Measurements from ENCODE around the gene SEPTIN2. TPM values are rescaled to one million over a fixed set of nuclear protein-coding genes. Genes with fewer than 3 reads are reported as not detected.
A peak's percentile ranks its signal among the peaks of the same experiment; 100 is the strongest.
"Not testable (repeated sequence)": the region's sequence is repeated elsewhere in the genome, so short reads cannot be mapped to it uniquely, and the experiment has no call there.

SEPTIN2 gene
- total and polyA plus RNA-seq, 5 donors from 2014 or later, result 131 to 191 (median 160) TPM

DNA sequence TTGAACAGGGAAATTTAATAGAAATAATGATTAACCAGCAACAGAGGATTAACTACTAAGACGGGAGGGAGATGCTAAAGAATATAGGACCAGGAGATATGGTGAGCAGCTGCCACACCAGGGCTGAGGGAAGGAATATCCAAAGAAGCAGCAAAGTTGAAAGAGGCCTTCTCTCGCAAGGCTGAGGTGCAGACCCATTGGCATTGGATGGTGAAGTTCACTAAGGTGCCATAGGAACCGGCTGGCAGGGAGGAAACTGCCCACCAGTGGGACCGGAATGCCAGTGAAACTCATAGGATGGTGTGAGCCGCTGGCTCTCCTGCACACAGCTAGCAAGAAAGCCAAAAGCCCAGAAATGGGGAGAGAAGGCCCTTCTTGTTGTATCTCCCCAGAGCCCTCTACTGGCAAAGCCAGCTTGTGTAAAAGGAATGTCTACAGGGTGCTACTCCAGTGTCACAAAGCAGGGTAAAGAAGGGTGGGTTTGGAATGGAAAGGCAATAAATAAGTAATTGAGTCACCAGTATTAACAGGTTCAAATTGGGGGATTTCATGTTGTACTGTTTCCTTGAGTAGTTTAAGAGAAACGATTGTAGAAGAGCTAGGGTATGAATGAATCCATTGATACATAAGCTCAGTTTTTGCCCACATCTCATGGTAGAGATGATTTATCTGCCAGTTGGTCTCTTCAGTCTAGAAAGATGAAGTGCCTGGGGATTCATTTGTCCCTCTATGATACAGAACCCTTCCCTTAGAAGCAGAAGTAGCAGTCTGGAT lies 76.4 kb downstream of the SEPTIN2 start:
- ATAC-seq (ENCODE audit: low read depth in 2 of 2), result no peak

DNA sequence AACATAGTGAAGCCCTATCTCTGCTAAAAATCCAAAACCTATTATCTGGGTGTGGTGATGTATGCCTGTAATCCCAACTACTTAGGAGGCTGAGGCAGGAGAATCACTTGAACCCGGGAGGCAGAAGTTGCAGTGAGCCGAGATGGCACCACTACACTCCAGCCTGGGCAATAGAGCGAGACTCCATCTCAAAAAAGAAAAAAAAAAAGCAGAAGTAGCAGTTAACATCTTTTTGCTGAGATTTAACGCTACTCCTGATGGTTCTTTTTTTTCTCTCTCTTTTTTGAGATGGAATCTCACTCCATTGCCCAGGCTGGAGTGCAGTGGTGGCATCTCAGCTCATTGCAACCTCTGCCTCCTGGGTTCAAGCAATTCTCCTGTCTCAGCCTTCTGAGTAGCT lies 77.0 kb downstream of the SEPTIN2 start:
- H3K9me3 ChIP-seq (ENCODE audit: control insufficient read depth in 2 of 2, low read length in 2 of 2); H3K4me1 ChIP-seq (ENCODE audit: control insufficient read depth, insufficient read depth, low read length, poor library complexity, severe bottlenecking); H3K27ac ChIP-seq (ENCODE audit: insufficient read depth, low read length, poor library complexity, severe bottlenecking); DNase-seq; H3K4me3 Mint-ChIP-seq; ATAC-seq (ENCODE audit: low read depth in 2 of 2); H3K4me3 ChIP-seq (ENCODE audit: low read depth, low read length); H3K9me3 Mint-ChIP-seq; H3K36me3 ChIP-seq (ENCODE audit: control insufficient read depth, insufficient read depth, low read length); H3K27me3 Mint-ChIP-seq; H3K27me3 ChIP-seq (ENCODE audit: control insufficient read depth, insufficient read depth, low read length); H3K4me1 Mint-ChIP-seq; H3K27ac Mint-ChIP-seq: not testable (repeated sequence)
- H3K36me3 Mint-ChIP-seq, result peaks cover 19% of the 10 kb centered on the region

More for the DNA sequence above, 76.4 kb downstream of the SEPTIN2 start:
- Mint-ChIP-seq H3K36me3 (peaks cover 21% of the 10 kb centered on the region), H3K27ac (no peak overlapping the region), H3K9me3 (peaks cover 0 to 3% (median 0%) of the 10 kb centered on the region in 7 donors), H3K4me1 (peaks cover 2 to 7% (median 5%) of the 10 kb centered on the region in 4 donors), H3K4me3 (no peak overlapping the region), H3K27me3 (no peaks in the 10 kb centered on the region)
- Histone ChIP-seq H3K36me3 (ENCODE audit: control insufficient read depth, insufficient read depth, low read length) (peaks cover 3% of the 10 kb centered on the region), H3K9me3 (ENCODE audit: control insufficient read depth in 2 of 2, low read length in 2 of 2) (no peaks in the 10 kb centered on the region), H3K4me1 (ENCODE audit: control insufficient read depth, insufficient read depth, low read length, poor library complexity, severe bottlenecking) (peaks cover 4% of the 10 kb centered on the region), H3K27ac (ENCODE audit: insufficient read depth, low read length, poor library complexity, severe bottlenecking) (no peak overlapping the region), H3K27me3 (ENCODE audit: control insufficient read depth, insufficient read depth, low read length) (no peaks in the 10 kb centered on the region), H3K4me3 (ENCODE audit: low read depth, low read length) (no peak overlapping the region)
- peak in 1 of 3 donors; percentile 44 for DNase-seq

DNA sequence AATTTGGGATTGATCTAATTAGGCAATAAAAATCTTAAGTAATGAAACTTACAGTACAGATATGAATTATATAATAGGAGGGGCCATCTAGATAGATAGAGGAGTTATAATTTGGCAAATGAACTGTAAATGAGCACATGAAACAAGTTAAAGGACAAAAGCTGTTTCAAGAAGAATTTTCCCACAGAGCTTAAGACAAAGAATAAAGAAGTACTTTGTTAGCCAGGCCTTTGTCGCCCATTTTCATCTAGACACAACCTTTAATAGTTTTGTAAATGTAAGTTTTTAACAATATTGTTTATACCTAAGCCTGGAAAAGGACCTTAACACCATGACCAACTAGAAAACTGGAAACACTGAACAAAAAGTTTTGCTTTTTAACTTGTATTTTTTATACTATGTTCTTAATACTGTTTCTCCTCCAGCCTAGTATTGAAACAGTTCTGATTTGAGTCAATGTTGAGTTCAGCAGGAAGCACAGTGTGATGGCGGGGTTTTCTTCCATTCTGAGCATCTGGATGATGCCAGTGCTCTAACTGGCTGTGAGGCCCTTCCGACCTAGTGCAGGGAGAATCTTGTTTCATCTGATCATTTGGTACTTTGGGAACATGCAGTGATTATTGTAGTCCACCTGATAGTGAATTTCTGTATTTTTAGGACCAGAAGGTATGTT lies 77.9 kb downstream of the SEPTIN2 start:
- Histone ChIP-seq H3K9me3 (ENCODE audit: control insufficient read depth in 2 of 2, low read length in 2 of 2) (no peaks in the 10 kb centered on the region), H3K36me3 (ENCODE audit: control insufficient read depth, insufficient read depth, low read length) (peaks cover 3% of the 10 kb centered on the region), H3K4me1 (ENCODE audit: control insufficient read depth, insufficient read depth, low read length, poor library complexity, severe bottlenecking) (peaks cover 4% of the 10 kb centered on the region), H3K27me3 (ENCODE audit: control insufficient read depth, insufficient read depth, low read length) (no peaks in the 10 kb centered on the region), H3K4me3 (ENCODE audit: low read depth, low read length) (no peak overlapping the region), H3K27ac (ENCODE audit: insufficient read depth, low read length, poor library complexity, severe bottlenecking) (no peak overlapping the region)
- Mint-ChIP-seq H3K36me3 (peaks cover 19% of the 10 kb centered on the region), H3K9me3 (peaks cover 0 to 1% (median 0%) of the 10 kb centered on the region in 7 donors), H3K4me3 (no peak overlapping the region), H3K27me3 (no peaks in the 10 kb centered on the region), H3K4me1 (peaks cover 0 to 9% (median 6%) of the 10 kb centered on the region in 4 donors), H3K27ac (no peak overlapping the region)
- DNase-seq, result peak in 1 of 3 donors; percentile 14
- ATAC-seq (ENCODE audit: low read depth in 2 of 2), result no peak

DNA sequence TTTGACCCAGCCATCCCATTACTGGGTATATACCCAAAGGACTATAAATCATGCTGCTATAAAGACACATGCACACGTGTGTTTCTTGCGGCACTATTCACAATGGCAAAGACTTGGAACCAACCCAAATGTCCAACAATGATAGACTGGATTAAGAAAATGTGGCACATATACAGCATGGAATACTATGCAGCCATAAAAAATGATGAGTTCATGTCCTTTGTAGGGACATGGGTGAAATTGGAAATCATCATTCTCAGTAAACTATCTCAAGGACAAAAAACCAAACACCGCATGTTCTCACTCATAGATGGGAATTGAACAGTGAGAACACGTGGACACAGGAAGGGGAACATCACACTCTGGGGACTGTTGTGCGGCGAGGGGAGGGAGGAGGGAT lies 81.1 kb downstream of the SEPTIN2 start:
- H3K9me3 ChIP-seq (ENCODE audit: control insufficient read depth in 2 of 2, low read length in 2 of 2); H3K9me3 Mint-ChIP-seq; H3K27me3 ChIP-seq (ENCODE audit: control insufficient read depth, insufficient read depth, low read length); DNase-seq; H3K4me1 ChIP-seq (ENCODE audit: control insufficient read depth, insufficient read depth, low read length, poor library complexity, severe bottlenecking); H3K27ac Mint-ChIP-seq; H3K27me3 Mint-ChIP-seq; H3K4me1 Mint-ChIP-seq; H3K36me3 ChIP-seq (ENCODE audit: control insufficient read depth, insufficient read depth, low read length); H3K4me3 ChIP-seq (ENCODE audit: low read depth, low read length); ATAC-seq (ENCODE audit: low read depth in 2 of 2); H3K4me3 Mint-ChIP-seq; H3K27ac ChIP-seq (ENCODE audit: insufficient read depth, low read length, poor library complexity, severe bottlenecking): not testable (repeated sequence)
- peaks cover 10% of the 10 kb centered on the region for H3K36me3 Mint-ChIP-seq

DNA sequence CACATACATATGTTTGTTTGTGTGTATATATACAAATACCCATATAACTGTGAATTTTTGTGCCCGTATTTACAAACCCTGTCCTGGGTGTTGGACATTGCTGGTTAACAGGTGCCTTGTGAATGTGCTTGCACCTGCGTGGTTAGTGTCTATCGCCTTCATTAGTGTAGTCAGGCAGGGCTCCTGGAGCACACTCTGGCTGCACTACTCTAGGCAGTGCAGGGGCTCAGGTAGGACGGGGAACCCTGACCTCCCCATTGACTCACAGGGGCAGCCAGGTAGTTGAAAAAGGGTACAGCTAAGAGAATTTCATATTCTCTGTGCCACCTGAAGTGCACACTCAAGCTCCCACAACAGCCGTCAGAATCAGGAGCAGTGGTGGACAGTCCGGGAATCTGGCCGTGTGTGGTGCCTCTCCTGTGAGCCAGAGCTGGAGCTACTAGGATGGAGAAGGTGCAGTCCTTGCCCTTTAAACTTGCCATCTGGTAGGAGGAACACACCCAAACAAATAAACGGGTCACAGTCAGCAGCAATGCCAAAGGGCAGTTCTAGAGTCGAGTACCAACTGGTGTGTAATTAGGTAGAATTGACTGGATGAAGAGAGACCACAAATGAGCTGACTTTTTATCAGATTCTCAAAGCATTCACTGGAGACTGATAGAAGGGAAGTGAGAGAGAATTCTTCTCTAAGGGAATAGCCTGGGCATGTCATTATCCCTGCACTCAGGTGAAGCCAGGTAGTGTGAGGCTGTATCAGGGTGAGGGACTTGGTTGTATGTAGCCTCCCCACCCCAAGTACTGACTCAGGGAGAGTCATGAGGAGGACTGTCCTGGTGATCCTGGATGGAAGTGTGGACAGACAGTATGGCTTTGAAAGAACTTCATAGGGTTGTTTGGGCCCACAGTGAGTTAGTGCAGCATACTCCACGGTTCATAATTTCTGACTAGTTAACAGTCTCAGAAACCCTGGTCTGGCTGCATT lies 84.5 kb downstream of the SEPTIN2 start:
- no peaks in the 10 kb centered on the region for H3K27me3 Mint-ChIP-seq
- H3K4me3 ChIP-seq (ENCODE audit: low read depth, low read length), result no peak overlapping the region
- no peak overlapping the region for H3K27ac Mint-ChIP-seq
- peaks cover 0 to 4% (median 2%) of the 10 kb centered on the region in 4 donors for H3K4me1 Mint-ChIP-seq
- no peak for ATAC-seq (ENCODE audit: low read depth in 2 of 2)
- H3K9me3 Mint-ChIP-seq, result peaks cover 0 to 1% (median 0%) of the 10 kb centered on the region in 7 donors
- H3K4me3 Mint-ChIP-seq, result no peak overlapping the region
- H3K4me1 ChIP-seq (ENCODE audit: control insufficient read depth, insufficient read depth, low read length, poor library complexity, severe bottlenecking), result no peaks in the 10 kb centered on the region
- peaks cover 1% of the 10 kb centered on the region for H3K36me3 ChIP-seq (ENCODE audit: control insufficient read depth, insufficient read depth, low read length)
- no peaks in the 10 kb centered on the region for H3K9me3 ChIP-seq (ENCODE audit: control insufficient read depth in 2 of 2, low read length in 2 of 2)
- H3K27me3 ChIP-seq (ENCODE audit: control insufficient read depth, insufficient read depth, low read length), result no peaks in the 10 kb centered on the region
- H3K36me3 Mint-ChIP-seq, result peaks cover 6% of the 10 kb centered on the region
- no peak overlapping the region for H3K27ac ChIP-seq (ENCODE audit: insufficient read depth, low read length, poor library complexity, severe bottlenecking)
- no peak for DNase-seq

Other genes starting within 250 kb of the SEPTIN2 start
- gene MTERF4, start 213.6 kb upstream of the SEPTIN2 start, total RNA-seq, result 105 TPM
- gene MTERF4, start 213.6 kb upstream of the SEPTIN2 start, polyA plus RNA-seq, result 10 to 100 TPM; 50.0 to 75.7 (median 62.2) TPM
- 160 TPM for gene PASK, start 166.5 kb upstream of the SEPTIN2 start, total RNA-seq
- 10 to 100 TPM; 15.9 to 38.3 (median 21.7) TPM for gene PASK, start 166.5 kb upstream of the SEPTIN2 start, polyA plus RNA-seq
- 68.0 TPM for gene PPP1R7, start 165.5 kb upstream of the SEPTIN2 start, total RNA-seq
- gene PPP1R7, start 165.5 kb upstream of the SEPTIN2 start, polyA plus RNA-seq, result 100 to 1,000 TPM in 3 of 4 donors, 10 to 100 TPM in 1; 90.5 to 150 (median 108) TPM
- 0.17 TPM for gene ANO7, start 127.2 kb upstream of the SEPTIN2 start, total RNA-seq
- not detected for gene ANO7, start 127.2 kb upstream of the SEPTIN2 start, polyA plus RNA-seq
- gene HDLBP, start 253 bp upstream of the SEPTIN2 start, total RNA-seq, result 121 TPM
- gene HDLBP, start 253 bp upstream of the SEPTIN2 start, polyA plus RNA-seq, result 10 to 100 TPM; 33.6 to 42.6 (median 41.3) TPM
- 34.9 TPM for gene FARP2, start 40.4 kb downstream of the SEPTIN2 start, total RNA-seq
- gene FARP2, start 40.4 kb downstream of the SEPTIN2 start, polyA plus RNA-seq, result 1 to 10 TPM; 3.0 to 7.4 (median 6.9) TPM
- gene STK25, start 192.7 kb downstream of the SEPTIN2 start, total RNA-seq, result 117 TPM
- 10 to 100 TPM; 79.7 to 99.6 (median 86.5) TPM for gene STK25, start 192.7 kb downstream of the SEPTIN2 start, polyA plus RNA-seq
- not detected for gene BOK, start 242.8 kb downstream of the SEPTIN2 start, total RNA-seq
- gene BOK, start 242.8 kb downstream of the SEPTIN2 start, polyA plus RNA-seq, result not detected

All from CD4-positive, CD25-positive, alpha-beta regulatory T cell (primary cell).